ENCODE results near the gene CHEK2.

DNA sequence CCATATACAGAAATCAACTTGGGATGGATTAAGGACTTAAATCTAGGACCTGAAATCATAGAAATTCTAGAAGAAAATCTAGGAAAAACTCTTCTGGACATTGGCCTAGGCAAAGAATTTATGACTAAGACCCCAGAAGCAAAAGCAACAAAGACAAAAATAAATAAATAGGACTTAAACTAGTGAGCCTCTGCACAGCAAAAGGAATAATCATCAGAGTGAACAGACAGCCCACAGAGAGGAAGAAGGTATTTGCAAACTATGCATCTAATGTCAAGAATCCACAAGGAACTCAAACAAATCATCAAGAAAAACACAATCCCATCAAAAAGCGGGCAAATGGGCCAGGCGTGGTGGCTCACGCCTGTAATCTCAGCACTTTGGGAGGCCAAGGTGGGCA lies 94.4 kb downstream of the CHEK2 start:
- TF ChIP-seq EZH2 (IDR thresholded peaks at IDR 0.05; ENCODE audit: insufficient read depth, poor library complexity, severe bottlenecking) (no peak), EZH2phosphoT487 (IDR thresholded peaks at IDR 0.05; ENCODE audit: insufficient read depth, low read depth) (no peak)

Data from GM23248 (cell line).